SH-SY5Y (cell line): ENCODE results near the gene PITPNC1.

Experiments used
- GATA2 ChIP-seq: IDR thresholded peaks from 2 replicates; pipeline ENCODE4 v1.6.1; 2011; ENCODE audit warnings: mild to moderate bottlenecking, low read depth, low read length
- GATA3 ChIP-seq: IDR thresholded peaks from 2 replicates; pipeline ENCODE4 v1.6.1; 2011; ENCODE audit warnings: low read depth, mild to moderate bottlenecking, low read length, moderate library complexity

- TF ChIP-seq GATA2, result no peak
- TF ChIP-seq GATA3, result no peak
Measured at GRCh38 chr17:67624886-67625656, 248.0 kb downstream of the PITPNC1 start.
